ENCODE data around the gene PTPRN2. TPM values are rescaled to one million over a fixed set of nuclear protein-coding genes. Genes with fewer than 3 reads are reported as not detected.
"Not testable (repeated sequence)": the region's sequence is repeated elsewhere in the genome, so short reads cannot be mapped to it uniquely, and the experiment has no call there.

The PTPRN2 gene
- total RNA-seq, 8 experiments from 2014 or later: 0.10 to 19.7 (median 10.8) TPM; not detected in 1

- ATAC-seq (replicated peaks in 6 of 8): no peak
- WGBS, 10 experiments: 12 to 94% (median 82%) methylated on average over 1 to 5 of the region's 6 CpGs; no CpG with 5 or more reads in 1 of the 10 experiments
- H3K4me3 ChIP-seq: no peak overlapping the region
- in situ Hi-C loops (cut with MboI; ENCODE audit: low pct_unique_long_range_greater_than_20kb in 2 of 9, low sequenced_read_pairs in 9 of 9, unreplicated experiment in 9 of 9): no loop called here
- H3K4me1 ChIP-seq (replicated peaks in 1 of 2): no peaks in the 10 kb centered on the region
- no peak overlapping the region for H3K27ac ChIP-seq
Observed at GRCh38 chr7:158460665-158461064, 127.0 kb downstream of the PTPRN2 start.

- in situ Hi-C loops (cut with MboI; ENCODE audit: low pct_unique_long_range_greater_than_20kb in 2 of 9, low sequenced_read_pairs in 9 of 9, unreplicated experiment in 9 of 9): no loop called here
- H3K27ac ChIP-seq: no peak overlapping the region
- no peaks in the 10 kb centered on the region for H3K4me1 ChIP-seq (replicated peaks in 1 of 2)
- H3K4me3 ChIP-seq: no peak overlapping the region
- WGBS, 10 experiments: 0 to 70% (median 65%) methylated on average over 1 to 6 of the region's 13 CpGs; no CpG with 5 or more reads in 7 of the 10 experiments
- ATAC-seq (replicated peaks in 6 of 8): no peak
Observed at GRCh38 chr7:158458716-158459282, 128.8 kb downstream of the PTPRN2 start.

- peaks cover 0 to 4% of the 10 kb centered on the region in 2 donors for H3K4me1 ChIP-seq (replicated peaks in 1 of 2)
- 0 to 89% (median 70%) methylated on average over 1 to 4 of the region's 13 CpGs; no CpG with 5 or more reads in 4 of the 10 experiments for WGBS, 10 experiments
- in situ Hi-C loops (cut with MboI; ENCODE audit: low pct_unique_long_range_greater_than_20kb in 2 of 9, low sequenced_read_pairs in 9 of 9, unreplicated experiment in 9 of 9): no loop called here
- no peak for ATAC-seq (replicated peaks in 6 of 8)
- no peak overlapping the region for H3K27ac ChIP-seq
- H3K4me3 ChIP-seq: no peak overlapping the region
Observed at GRCh38 chr7:158458096-158458495, 129.5 kb downstream of the PTPRN2 start.

- H3K4me1 ChIP-seq (replicated peaks in 1 of 2); H3K4me3 ChIP-seq; in situ Hi-C loops (cut with MboI; ENCODE audit: low pct_unique_long_range_greater_than_20kb in 2 of 9, low sequenced_read_pairs in 9 of 9, unreplicated experiment in 9 of 9); ATAC-seq (replicated peaks in 6 of 8); H3K27ac ChIP-seq: not testable (repeated sequence)
- WGBS, 10 experiments: 17 to 60% methylated on average over 1 to 3 of the region's 22 CpGs; no CpG with 5 or more reads in 8 of the 10 experiments
Observed at GRCh38 chr7:158457586-158457985, 130.0 kb downstream of the PTPRN2 start.

- no peak overlapping the region for H3K4me3 ChIP-seq
- no peak overlapping the region for H3K27ac ChIP-seq
- WGBS, 10 experiments: 0 to 100% (median 83%) methylated on average over 2 to 6 of the region's 8 CpGs; no CpG with 5 or more reads in 5 of the 10 experiments
- peaks cover 0 to 4% of the 10 kb centered on the region in 2 donors for H3K4me1 ChIP-seq (replicated peaks in 1 of 2)
- in situ Hi-C loops (cut with MboI; ENCODE audit: low pct_unique_long_range_greater_than_20kb in 2 of 9, low sequenced_read_pairs in 9 of 9, unreplicated experiment in 9 of 9): no loop called here
- ATAC-seq (replicated peaks in 6 of 8): no peak
Observed at GRCh38 chr7:158454631-158455030, 133.0 kb downstream of the PTPRN2 start.

GRCh38 chr7:158453663-158454062 is 134.0 kb downstream of the PTPRN2 start:
- H3K4me1 ChIP-seq (replicated peaks in 1 of 2): peaks cover 0 to 4% of the 10 kb centered on the region in 2 donors
- H3K4me3 ChIP-seq: no peak overlapping the region
- 49 to 80% (median 68%) methylated on average over 1 to 4 of the region's 9 CpGs; no CpG with 5 or more reads in 5 of the 10 experiments for WGBS, 10 experiments
- in situ Hi-C loops (cut with MboI; ENCODE audit: low pct_unique_long_range_greater_than_20kb in 2 of 9, low sequenced_read_pairs in 9 of 9, unreplicated experiment in 9 of 9): no loop called here
- no peak for ATAC-seq (replicated peaks in 6 of 8)
- H3K27ac ChIP-seq: no peak overlapping the region

GRCh38 chr7:158452331-158452730 is 135.3 kb downstream of the PTPRN2 start:
- no peak overlapping the region for H3K4me3 ChIP-seq
- 28 to 100% (median 88%) methylated on average over 1 to 8 of the region's 11 CpGs; no CpG with 5 or more reads in 1 of the 10 experiments for WGBS, 10 experiments
- H3K4me1 ChIP-seq (replicated peaks in 1 of 2): peaks cover 0 to 4% of the 10 kb centered on the region in 2 donors
- no peak overlapping the region for H3K27ac ChIP-seq
- in situ Hi-C loops (cut with MboI; ENCODE audit: low pct_unique_long_range_greater_than_20kb in 2 of 9, low sequenced_read_pairs in 9 of 9, unreplicated experiment in 9 of 9): no loop called here
- no peak for ATAC-seq (replicated peaks in 6 of 8)

GRCh38 chr7:158450476-158451124 is 137.0 kb downstream of the PTPRN2 start:
- H3K4me1 ChIP-seq (replicated peaks in 1 of 2): peaks cover 0 to 4% of the 10 kb centered on the region in 2 donors
- H3K4me3 ChIP-seq: no peak overlapping the region
- H3K27ac ChIP-seq: no peak overlapping the region
- no peak for ATAC-seq (replicated peaks in 6 of 8)
- in situ Hi-C loops (cut with MboI; ENCODE audit: low pct_unique_long_range_greater_than_20kb in 2 of 9, low sequenced_read_pairs in 9 of 9, unreplicated experiment in 9 of 9): no loop called here
- WGBS, 10 experiments: 37 to 92% (median 84%) methylated on average over 2 to 17 of the region's 29 CpGs; no CpG with 5 or more reads in 1 of the 10 experiments

GRCh38 chr7:158449942-158450341 is 137.7 kb downstream of the PTPRN2 start:
- H3K27ac ChIP-seq: no peak overlapping the region
- H3K4me1 ChIP-seq (replicated peaks in 1 of 2): peaks cover 0 to 4% of the 10 kb centered on the region in 2 donors
- in situ Hi-C loops (cut with MboI; ENCODE audit: low pct_unique_long_range_greater_than_20kb in 2 of 9, low sequenced_read_pairs in 9 of 9, unreplicated experiment in 9 of 9): no loop called here
- WGBS, 10 experiments: 41 to 100% (median 80%) methylated on average over 1 to 6 of the region's 12 CpGs; no CpG with 5 or more reads in 1 of the 10 experiments
- ATAC-seq (replicated peaks in 6 of 8): no peak
- H3K4me3 ChIP-seq: no peak overlapping the region

GRCh38 chr7:158449266-158449665 is 138.4 kb downstream of the PTPRN2 start:
- H3K4me3 ChIP-seq: no peak overlapping the region
- ATAC-seq (replicated peaks in 6 of 8): no peak
- in situ Hi-C loops (cut with MboI; ENCODE audit: low pct_unique_long_range_greater_than_20kb in 2 of 9, low sequenced_read_pairs in 9 of 9, unreplicated experiment in 9 of 9): no loop called here
- H3K4me1 ChIP-seq (replicated peaks in 1 of 2): peaks cover 0 to 4% of the 10 kb centered on the region in 2 donors
- WGBS, 10 experiments: 21 to 86% (median 63%) methylated on average over 1 to 11 of the region's 12 CpGs; no CpG with 5 or more reads in 2 of the 10 experiments
- no peak overlapping the region for H3K27ac ChIP-seq

- WGBS, 10 experiments: 47 to 100% (median 84%) methylated on average over 1 to 11 of the region's 16 CpGs; no CpG with 5 or more reads in 4 of the 10 experiments
- Histone ChIP-seq H3K4me3 (no peak overlapping the region), H3K27ac (no peak overlapping the region), H3K4me1 (replicated peaks in 1 of 2) (peaks cover 0 to 2% of the 10 kb centered on the region in 2 donors)
- ATAC-seq (replicated peaks in 6 of 8): no peak
- in situ Hi-C loops (cut with MboI; ENCODE audit: low pct_unique_long_range_greater_than_20kb in 2 of 9, low sequenced_read_pairs in 9 of 9, unreplicated experiment in 9 of 9): no loop called here
Observed at GRCh38 chr7:158448430-158449100, 139.1 kb downstream of the PTPRN2 start.

- no peak overlapping the region for H3K27ac ChIP-seq
- ATAC-seq (replicated peaks in 6 of 8): no peak
- no peak overlapping the region for H3K4me3 ChIP-seq
- no peaks in the 10 kb centered on the region for H3K4me1 ChIP-seq (replicated peaks in 1 of 2)
- in situ Hi-C loops (cut with MboI; ENCODE audit: low pct_unique_long_range_greater_than_20kb in 2 of 9, low sequenced_read_pairs in 9 of 9, unreplicated experiment in 9 of 9): no loop called here
- 0 to 100% (median 50%) methylated on average over 1 to 7 of the region's 29 CpGs; no CpG with 5 or more reads in 1 of the 10 experiments for WGBS, 10 experiments
Observed at GRCh38 chr7:158447506-158448171, 140.0 kb downstream of the PTPRN2 start.

- no peak overlapping the region for H3K27ac ChIP-seq
- H3K4me1 ChIP-seq (replicated peaks in 1 of 2): no peaks in the 10 kb centered on the region
- H3K4me3 ChIP-seq: no peak overlapping the region
- in situ Hi-C loops (cut with MboI; ENCODE audit: low pct_unique_long_range_greater_than_20kb in 2 of 9, low sequenced_read_pairs in 9 of 9, unreplicated experiment in 9 of 9): no loop called here
- WGBS, 10 experiments: 0 to 94% (median 73%) methylated on average over 1 to 3 of the region's 6 CpGs; no CpG with 5 or more reads in 2 of the 10 experiments
- no peak for ATAC-seq (replicated peaks in 6 of 8)
Observed at GRCh38 chr7:158447151-158447505, 140.5 kb downstream of the PTPRN2 start.
